Thyroid gland (tissue), 4 donors: ENCODE results near the gene LFNG.

ENCODE experiments used
- POLR2A ChIP-seq, 2 donors: fragments of 450-650 bp; IDR thresholded peaks; one replicate each; pipeline ENCODE4 v1.6.1; 2017; ENCODE audit warnings: antibody characterized with exemption in 2 of 2, mild to moderate bottlenecking in 2 of 2, moderate library complexity in 1 of 2
- TF ChIP-seq, protein P1 (sequence below), 6 experiments: fragments of 200-600 bp in 3 of 6; fragments of 450-650 bp in 3 of 6; sonication (generic) in 3 of 6; IDR thresholded peaks; one replicate each; pipeline ENCODE4 v1.5.1; 2016 to 2019; ENCODE audit warnings: antibody characterized with exemption in 6 of 6, mild to moderate bottlenecking in 2 of 6, inconsistent platforms in 1 of 6, moderate library complexity in 1 of 6

DNA sequence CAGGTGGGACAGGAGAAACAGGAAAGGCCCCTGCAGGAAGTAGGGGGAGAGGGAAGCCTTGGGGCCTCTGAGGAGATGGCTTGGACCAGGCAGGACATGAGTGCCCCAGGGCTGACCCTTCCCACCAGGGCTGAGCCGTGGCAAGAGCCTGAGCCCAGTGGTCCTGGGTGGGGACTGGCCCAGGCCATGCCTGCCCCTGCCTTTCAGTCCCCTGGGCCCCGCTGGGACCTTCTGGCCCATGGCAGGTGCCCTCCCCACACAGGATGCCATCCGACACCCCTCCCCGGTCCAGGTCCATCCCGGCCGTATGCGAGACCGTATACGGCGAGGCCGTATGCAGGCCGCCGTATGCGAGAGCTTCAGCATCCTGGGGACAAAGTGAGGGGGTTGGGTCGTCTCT, 45.4 kb upstream of the LFNG start:
- TF ChIP-seq, protein P1, sequence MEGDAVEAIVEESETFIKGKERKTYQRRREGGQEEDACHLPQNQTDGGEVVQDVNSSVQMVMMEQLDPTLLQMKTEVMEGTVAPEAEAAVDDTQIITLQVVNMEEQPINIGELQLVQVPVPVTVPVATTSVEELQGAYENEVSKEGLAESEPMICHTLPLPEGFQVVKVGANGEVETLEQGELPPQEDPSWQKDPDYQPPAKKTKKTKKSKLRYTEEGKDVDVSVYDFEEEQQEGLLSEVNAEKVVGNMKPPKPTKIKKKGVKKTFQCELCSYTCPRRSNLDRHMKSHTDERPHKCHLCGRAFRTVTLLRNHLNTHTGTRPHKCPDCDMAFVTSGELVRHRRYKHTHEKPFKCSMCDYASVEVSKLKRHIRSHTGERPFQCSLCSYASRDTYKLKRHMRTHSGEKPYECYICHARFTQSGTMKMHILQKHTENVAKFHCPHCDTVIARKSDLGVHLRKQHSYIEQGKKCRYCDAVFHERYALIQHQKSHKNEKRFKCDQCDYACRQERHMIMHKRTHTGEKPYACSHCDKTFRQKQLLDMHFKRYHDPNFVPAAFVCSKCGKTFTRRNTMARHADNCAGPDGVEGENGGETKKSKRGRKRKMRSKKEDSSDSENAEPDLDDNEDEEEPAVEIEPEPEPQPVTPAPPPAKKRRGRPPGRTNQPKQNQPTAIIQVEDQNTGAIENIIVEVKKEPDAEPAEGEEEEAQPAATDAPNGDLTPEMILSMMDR (IDR thresholded peaks at IDR 0.05), result no peak
- TF ChIP-seq POLR2A (IDR thresholded peaks at IDR 0.05), result no peak
